ENCODE results near the gene C1QTNF7. TPM values are rescaled to one million over a fixed set of nuclear protein-coding genes. Genes with fewer than 3 reads are reported as not detected.

C1QTNF7 gene
- polyA plus RNA-seq, 1 of the 3 experiments (the other 2 are of a cell fraction): not detected

- CTCF ChIA-PET: interaction anchor here (0.9 to 6.2 kb wide), 5 partner anchors 11 to 228 kb away, joined by 3 to 64 read pairs (median 61); partner anchors contain the start of gene CC2D2A
- no peaks in the 10 kb centered on the region for H3K36me3 ChIP-seq (replicated peaks in 1 of 2; ENCODE audit: control insufficient read depth in 1 of 2, insufficient read depth in 2 of 2, low read length in 1 of 2)
- H3K27ac ChIP-seq (ENCODE audit: low read depth in 2 of 2, low read length in 1 of 2): no peak overlapping the region
- H3K79me2 ChIP-seq (ENCODE audit: insufficient read depth): no peaks in the 10 kb centered on the region
- DNase-seq: no peak
- POLR2A ChIA-PET: no interaction called here
- no peaks in the 10 kb centered on the region for H4K20me1 ChIP-seq (ENCODE audit: insufficient read depth)
- H3K9me3 ChIP-seq: no peaks in the 10 kb centered on the region
- no peaks in the 10 kb centered on the region for H3K9me2 ChIP-seq
- H3K4me1 ChIP-seq (ENCODE audit: control insufficient read depth in 1 of 2, insufficient read depth in 2 of 2, low read depth in 1 of 2, low read length in 1 of 2): peaks cover 0 to 3% of the 10 kb centered on the region in 2 experiments; a peak in 1 of 4 replicates
- no peak overlapping the region for H2AFZ ChIP-seq (ENCODE audit: low read depth)
- H3K4me3 ChIP-seq (ENCODE audit: low read depth in 2 of 2, low read length in 1 of 2): no peak overlapping the region
- H3F3A ChIP-seq (replicated peaks; ENCODE audit: insufficient read depth): no peaks in the 10 kb centered on the region
- no peak for TF ChIP-seq MEF2A (IDR thresholded peaks at IDR 0.05; ENCODE audit: borderline replicate concordance, low read depth)
- no peak for TF ChIP-seq ZBTB33 (IDR thresholded peaks at IDR 0.05; ENCODE audit: borderline replicate concordance, low read depth)
- no peak for TF ChIP-seq MXI1 (IDR thresholded peaks at IDR 0.05; ENCODE audit: low read depth, low read length)
- no peak for TF ChIP-seq SMC3 (IDR thresholded peaks at IDR 0.05; ENCODE audit: low read depth, low read length)
- no peak for TF ChIP-seq YY1 (IDR thresholded peaks at IDR 0.05; ENCODE audit: low read depth)
- no peak for TF ChIP-seq SIN3A (IDR thresholded peaks at IDR 0.05; ENCODE audit: borderline replicate concordance, low read depth, low read length)
- TF ChIP-seq TEAD4 (IDR thresholded peaks at IDR 0.05; ENCODE audit: borderline replicate concordance, insufficient read depth): no peak
- no peak for TF ChIP-seq RXRA (IDR thresholded peaks at IDR 0.05; ENCODE audit: borderline replicate concordance, low read depth)
- TF ChIP-seq CHD2 (IDR thresholded peaks at IDR 0.05; ENCODE audit: low read length, partially characterized antibody): no peak
- TF ChIP-seq TCF12 (IDR thresholded peaks at IDR 0.05): no peak
- no peak for TF ChIP-seq JUND (IDR thresholded peaks at IDR 0.05)
- TF ChIP-seq FOXM1 (IDR thresholded peaks at IDR 0.05; ENCODE audit: low read depth): no peak
- H3K9ac ChIP-seq: no peak overlapping the region
- no peaks in the 10 kb centered on the region for H3K27me3 ChIP-seq (ENCODE audit: insufficient read depth)
- H3K4me2 ChIP-seq: no peak overlapping the region
Measured at GRCh38 chr4:15459706-15460105, 31.9 kb downstream of the C1QTNF7 start.

GRCh38 chr4:15466596-15466995 lies 38.8 kb downstream of the C1QTNF7 start:
- DNase-seq: no peak
- Histone ChIP-seq H3K27me3 (ENCODE audit: insufficient read depth) (no peaks in the 10 kb centered on the region), H4K20me1 (ENCODE audit: insufficient read depth) (no peaks in the 10 kb centered on the region), H3K4me3 (ENCODE audit: low read depth in 2 of 2, low read length in 1 of 2) (no peak overlapping the region), H3K27ac (ENCODE audit: low read depth in 2 of 2, low read length in 1 of 2) (no peak overlapping the region), H3K4me2 (no peak overlapping the region), H3K9me2 (no peaks in the 10 kb centered on the region), H3K4me1 (ENCODE audit: control insufficient read depth in 1 of 2, insufficient read depth in 2 of 2, low read depth in 1 of 2, low read length in 1 of 2) (peaks cover 0 to 4% of the 10 kb centered on the region in 2 experiments; a peak in 1 of 4 replicates), H3K36me3 (replicated peaks in 1 of 2; ENCODE audit: control insufficient read depth in 1 of 2, insufficient read depth in 2 of 2, low read length in 1 of 2) (no peaks in the 10 kb centered on the region), H2AFZ (ENCODE audit: low read depth) (no peak overlapping the region), H3F3A (replicated peaks; ENCODE audit: insufficient read depth) (no peaks in the 10 kb centered on the region), H3K9ac (no peak overlapping the region), H3K9me3 (no peaks in the 10 kb centered on the region), H3K79me2 (ENCODE audit: insufficient read depth) (no peaks in the 10 kb centered on the region)
- ChIA-PET POLR2A (no interaction called here), CTCF (interaction anchor here (1.0 kb wide), 1 partner anchor 235 kb away, joined by 3 read pairs; no protein-coding TSS in a partner anchor)
- 63% methylated on average over 1 of the region's 1 CpG for WGBS (ENCODE audit: low lambda C conversion rate)
- TF ChIP-seq MEF2A (IDR thresholded peaks at IDR 0.05; ENCODE audit: borderline replicate concordance, low read depth) (no peak), TAF1 (IDR thresholded peaks at IDR 0.05; ENCODE audit: borderline replicate concordance, low read depth, low read length) (no peak), USF2 (IDR thresholded peaks at IDR 0.05; ENCODE audit: borderline replicate concordance, low read depth, low read length) (no peak), RFX5 (IDR thresholded peaks at IDR 0.05; ENCODE audit: low read length) (no peak), GATA2 (CRISPR knock-in tag; IDR thresholded peaks at IDR 0.05) (no peak), YY1 (IDR thresholded peaks at IDR 0.05; ENCODE audit: low read depth) (no peak), SMC3 (IDR thresholded peaks at IDR 0.05; ENCODE audit: low read depth, low read length) (no peak), SIN3A (IDR thresholded peaks at IDR 0.05; ENCODE audit: borderline replicate concordance, low read depth, low read length) (no peak), IRF3 (IDR thresholded peaks at IDR 0.05; ENCODE audit: low read depth, low read length) (no peak), JUND (IDR thresholded peaks at IDR 0.05) (no peak), ELF1 (IDR thresholded peaks at IDR 0.05) (no peak), CTCF (IDR thresholded peaks at IDR 0.05) (no peak), POLR2AphosphoS5 (IDR thresholded peaks at IDR 0.05; ENCODE audit: low read depth, low read length) (no peak), NRF1 (IDR thresholded peaks at IDR 0.05; ENCODE audit: low read depth, low read length) (no peak), RCOR1 (IDR thresholded peaks at IDR 0.05; ENCODE audit: low read length) (no peak), FOXJ3 (CRISPR knock-in tag; IDR thresholded peaks at IDR 0.05) (no peak), FOXM1 (IDR thresholded peaks at IDR 0.05; ENCODE audit: low read depth) (no peak), MAX (IDR thresholded peaks at IDR 0.05; ENCODE audit: low read depth) (no peak), CHD2 (IDR thresholded peaks at IDR 0.05; ENCODE audit: low read length, partially characterized antibody) (no peak)

Measured in SK-N-SH (cell line).